HG02678 (cell line): ENCODE measurements around the gene VDR.

Experiments used
- ATAC-seq: cut with Tn5 transposase; IDR thresholded peaks from one replicate; pipeline ENCODE4 v1.9.1; 2021; ENCODE audit warnings: mild to moderate bottlenecking, moderate library complexity; ENCODE audit not compliant: unreplicated experiment

Gene VDR

DNA sequence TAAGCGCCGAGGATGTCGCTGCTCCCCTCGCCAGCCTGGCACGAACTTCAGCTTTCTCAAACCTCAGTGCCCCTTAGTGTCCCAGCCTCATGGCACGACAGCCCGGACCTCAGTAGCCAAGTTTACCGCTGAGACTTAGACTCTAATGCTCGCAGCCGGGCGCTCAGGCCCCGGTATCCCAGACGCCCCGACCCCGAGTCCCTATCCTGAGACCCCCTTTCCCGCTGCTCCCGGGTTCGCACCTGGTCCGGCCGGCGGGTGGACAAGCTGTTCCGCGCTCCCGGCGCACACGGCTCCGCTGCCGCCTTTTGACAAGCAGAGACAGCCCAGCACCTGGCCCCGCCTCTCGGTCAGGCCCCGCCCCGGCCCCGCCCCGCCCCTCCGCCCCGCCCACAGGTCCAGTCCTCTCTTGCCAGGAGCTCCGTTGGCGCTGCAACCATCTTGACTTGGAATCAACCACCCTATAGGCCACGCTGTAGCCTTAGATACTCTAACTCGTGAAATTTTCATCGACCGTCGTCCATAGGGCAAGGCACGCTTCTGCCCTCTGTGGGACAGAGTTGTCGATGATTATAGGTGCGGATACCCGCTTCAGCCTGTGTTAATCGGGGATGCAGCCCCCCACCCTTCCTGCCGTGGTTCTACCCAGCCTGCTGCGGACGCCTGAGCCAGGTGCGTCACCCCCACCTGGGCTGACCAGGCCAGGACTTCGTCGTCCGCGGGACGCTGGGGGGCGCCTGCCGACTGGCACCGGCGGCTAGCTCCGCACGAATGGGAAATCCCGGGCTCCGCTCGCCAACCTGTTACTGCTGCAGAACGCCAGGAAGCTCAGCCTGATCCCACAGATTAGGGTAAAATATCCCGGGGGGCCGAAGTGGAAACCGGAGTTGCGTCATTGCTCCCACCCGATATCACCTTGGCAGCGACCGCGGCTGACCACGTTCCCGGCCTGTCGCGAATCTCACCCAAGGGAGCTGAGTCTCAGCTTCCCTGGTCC, at the start of gene VDR:
Gene VDR, minus strand, starts transcription at position 282 of the 997 bp plus-strand sequence. CDS start 25,881 bp downstream, outside the sequence.
- ATAC-seq = peak; percentile 66

DNA sequence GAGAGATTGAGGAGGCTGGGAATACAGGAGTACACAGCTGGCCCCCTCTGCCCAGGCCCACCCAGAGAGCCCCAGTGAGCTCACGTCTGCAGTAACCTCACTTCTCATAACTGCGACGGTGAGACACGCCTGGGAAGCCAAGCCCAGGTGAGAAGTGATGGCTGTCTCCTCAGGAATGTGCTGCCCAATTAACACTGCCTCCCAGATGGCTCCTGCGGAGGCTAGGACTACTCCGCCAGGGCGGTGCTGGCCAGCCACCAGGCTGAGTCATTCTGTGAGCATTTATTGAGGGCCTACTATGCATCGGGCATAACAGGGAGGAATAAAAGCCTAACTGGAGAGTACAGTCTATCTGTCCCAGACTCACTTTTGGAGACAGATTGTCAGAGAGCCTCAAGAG, 49.3 kb upstream of the VDR start:
- no peak for ATAC-seq

DNA sequence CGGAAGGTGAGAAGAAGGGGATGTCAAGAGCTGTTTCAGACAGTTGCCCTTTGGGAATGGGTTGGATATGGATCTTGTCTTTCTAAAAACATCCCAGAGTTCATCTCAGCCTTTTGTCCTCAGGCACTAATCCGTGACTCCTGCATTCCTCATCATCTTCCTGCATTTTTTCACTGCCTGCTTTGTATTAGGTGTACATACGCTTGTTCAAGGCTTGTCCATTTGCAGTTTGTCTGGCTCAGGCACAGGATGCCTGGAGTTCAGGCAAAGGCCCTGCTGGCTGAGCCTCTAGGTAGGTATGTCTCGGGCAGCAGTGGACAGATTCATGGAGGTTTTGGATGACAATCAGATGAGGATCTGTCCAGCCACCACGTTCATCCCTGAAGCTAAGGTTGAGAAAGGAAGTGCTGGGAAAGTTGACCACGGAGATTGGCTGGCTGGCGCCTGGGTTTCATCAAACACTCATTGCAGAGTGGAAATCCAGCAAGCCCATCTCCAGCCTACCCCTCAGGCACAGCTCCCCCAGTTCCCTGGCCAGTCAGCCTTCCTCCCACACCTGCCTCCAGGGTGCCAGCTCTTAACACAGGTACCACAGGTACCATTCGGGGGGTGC, 46.2 kb upstream of the VDR start:
- ATAC-seq = no peak

DNA sequence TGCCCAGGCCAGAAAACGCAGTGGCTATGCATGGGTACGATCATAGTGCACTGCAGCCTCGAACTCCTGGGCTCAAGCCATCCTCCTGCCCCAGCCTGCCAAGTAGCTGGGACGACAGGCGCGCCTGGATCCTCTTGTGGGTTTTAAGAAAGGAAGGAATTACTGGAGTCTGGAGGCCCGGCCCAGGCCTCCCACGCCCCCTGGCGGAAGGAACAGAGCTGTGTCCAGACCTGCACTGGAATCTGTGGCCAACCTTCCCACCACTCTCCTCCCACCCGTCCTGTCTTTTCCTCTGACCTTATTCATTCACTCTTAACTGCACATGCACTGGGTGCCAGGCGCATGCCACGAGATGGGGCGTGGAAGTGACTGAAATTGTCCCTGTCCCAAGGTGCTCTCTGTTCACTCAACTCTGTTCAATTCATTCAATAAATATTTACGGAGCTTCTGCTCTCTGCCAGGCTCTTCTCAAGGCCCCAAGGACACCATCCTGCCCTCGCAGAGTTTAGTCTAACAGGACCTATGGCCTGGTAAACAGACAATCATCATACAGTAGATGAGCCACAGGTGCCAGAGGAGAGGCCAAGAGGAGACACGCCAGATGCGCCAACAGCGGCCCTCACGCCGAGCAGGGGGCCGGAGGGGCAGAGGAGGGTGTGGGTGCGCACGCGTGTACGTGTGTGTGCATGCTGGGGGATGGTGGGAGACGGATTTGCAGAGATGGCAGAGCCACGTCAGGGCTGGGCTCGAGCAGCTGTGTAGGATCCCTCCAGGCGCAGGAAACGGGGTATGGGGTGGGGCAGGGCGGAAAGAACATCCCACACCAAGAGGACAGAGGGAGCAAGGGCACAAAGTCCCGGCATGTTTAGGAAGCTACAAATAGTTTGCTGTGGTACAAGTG, 44.9 kb upstream of the VDR start:
- ATAC-seq = no peak

DNA sequence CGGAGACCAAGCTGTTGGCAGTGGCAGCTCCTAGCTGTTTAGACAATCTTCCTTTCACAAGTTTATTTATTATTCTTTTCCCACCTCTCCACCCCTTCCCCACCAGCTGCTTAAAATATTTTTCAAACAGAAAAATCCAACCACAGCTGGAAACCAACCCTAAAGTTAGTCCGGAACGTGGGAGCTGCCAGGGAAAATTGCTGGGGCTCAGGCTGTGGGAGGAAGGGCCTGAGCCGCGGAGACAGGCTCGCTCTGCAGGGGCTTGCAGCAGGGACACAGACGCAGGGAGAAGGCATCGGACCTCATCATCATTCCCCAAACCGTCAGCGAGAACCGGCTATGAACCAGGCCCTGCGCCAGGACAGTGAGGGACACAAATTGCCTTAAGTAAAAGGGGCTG, 42.5 kb upstream of the VDR start:
- no peak for ATAC-seq

DNA sequence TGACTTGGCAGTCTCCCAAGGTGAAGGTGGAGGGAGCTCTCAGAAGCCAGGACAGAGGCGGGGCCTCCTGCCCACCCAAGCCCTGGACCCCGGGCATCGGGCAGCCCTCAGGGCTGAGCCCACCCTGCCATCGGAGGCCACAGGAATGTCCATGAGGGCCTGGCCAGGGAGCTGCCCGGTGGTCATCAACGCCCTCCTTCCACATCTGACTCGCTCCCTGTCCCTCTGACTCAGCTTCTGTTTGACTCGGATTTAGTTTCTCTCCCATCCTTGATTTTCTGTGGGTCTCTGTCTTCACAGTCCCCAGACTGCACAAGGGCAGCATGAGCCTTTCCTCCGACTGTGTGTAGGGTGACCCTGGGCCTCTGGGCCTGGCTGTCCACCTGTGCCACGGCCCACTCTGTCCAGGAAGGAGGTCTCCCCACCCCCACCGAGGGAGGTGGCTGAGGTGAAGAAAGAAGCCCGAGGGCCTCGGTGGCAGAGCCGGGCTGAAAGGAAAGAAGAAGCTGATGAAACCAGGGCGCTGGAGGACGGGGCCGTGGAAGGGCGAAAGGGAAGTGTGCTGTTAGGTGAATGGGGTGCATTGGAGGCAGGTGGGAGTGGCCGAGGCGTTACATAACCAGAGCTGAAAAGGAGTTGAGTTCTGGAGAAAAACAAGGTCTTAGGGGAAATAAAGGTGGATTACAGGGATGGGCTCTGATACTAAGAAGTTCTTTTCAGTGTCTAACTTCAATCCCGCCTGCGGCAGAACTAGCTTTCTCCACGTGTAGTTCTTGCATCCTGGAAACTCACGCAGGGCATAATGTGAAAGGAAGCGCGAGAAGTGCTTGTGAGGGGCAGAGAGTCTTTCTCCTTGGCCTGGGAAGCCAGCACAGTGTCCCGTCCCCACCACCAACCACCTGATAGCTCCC, 41.9 kb upstream of the VDR start:
- no peak for ATAC-seq

DNA sequence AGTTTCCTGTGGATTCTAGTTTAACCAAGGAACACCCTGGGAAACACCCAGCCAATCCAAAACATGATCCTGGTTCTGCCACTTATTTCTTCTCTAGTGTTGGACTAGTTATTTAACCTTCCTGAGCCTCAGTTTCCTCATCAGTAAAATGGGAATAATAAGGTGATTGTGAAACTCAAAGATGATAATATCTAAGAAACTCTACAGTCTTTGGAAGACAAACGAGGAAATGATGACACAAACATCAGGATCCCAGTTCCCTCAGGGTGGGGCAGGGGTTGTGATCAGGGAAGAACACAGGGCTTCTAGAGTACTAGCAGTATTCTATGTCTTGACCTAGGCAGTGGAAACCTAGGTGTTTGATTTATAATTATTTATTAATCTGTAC, 40.5 kb upstream of the VDR start:
- ATAC-seq = no peak

- no peak for ATAC-seq
These were observed 40.0 kb upstream of the VDR start for GRCh38 chr12:47944685-47945340.

DNA sequence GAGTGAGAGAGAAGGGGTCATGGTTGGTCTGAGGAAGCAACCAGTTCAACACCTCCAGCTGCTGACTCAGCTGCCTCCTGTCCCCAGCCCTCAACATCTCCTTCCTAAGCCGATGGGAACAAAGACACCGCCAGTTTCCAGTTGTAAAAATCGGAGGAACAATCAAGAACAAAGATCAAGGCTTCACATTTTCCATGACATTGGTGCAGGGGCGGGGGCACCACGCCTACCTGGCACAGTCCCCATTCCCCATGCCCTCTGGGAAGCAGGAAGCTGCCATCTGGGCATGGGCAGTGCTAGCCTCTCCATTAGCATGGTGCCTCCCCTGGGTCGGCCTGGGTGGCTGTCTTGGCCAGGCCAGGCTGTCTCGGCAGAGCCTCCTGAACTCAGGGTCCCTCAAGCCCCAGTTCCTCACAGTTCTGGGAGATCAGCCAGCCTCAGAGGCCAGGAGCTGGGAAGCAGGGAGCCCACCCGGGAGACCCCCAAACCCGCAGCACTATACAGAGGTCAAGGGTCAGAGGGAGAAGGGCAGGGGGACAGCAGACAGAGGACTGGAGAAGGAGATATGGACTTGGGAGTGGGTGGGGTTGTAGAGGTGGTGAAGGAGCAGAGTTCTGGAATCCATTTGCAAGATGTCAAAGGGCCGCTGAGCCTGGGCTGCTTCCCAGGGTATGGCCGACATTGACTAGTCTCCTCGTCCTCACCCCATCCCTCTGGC, 39.0 kb upstream of the VDR start:
- ATAC-seq = no peak

DNA sequence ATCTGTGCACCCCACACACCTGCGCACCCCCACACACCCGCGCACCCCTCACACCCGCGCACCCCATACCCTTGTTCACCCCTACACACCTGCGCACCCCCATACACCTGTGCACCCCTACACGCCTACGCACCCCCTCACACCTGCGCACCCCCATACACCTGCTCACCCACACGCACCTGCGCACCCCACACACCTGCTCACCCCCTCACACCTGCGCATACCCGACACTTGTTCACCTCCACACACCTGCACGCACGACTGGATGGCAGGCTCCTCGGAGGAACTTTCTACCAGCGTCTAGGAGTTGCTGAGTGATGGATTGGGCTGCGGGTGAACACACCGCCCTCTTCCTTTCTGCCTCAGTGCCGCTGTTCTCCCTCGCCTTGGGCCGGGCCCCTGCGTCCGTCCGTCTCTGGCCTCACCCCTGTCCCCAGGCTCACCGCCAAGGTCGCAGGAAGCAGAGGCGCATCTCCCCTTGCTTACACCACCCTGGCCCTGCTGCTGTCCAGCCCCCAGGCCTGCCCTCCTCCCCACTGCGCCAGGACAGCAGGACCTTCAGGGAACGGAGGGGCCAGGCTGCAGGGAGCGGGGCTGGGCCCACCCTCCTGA, 37.9 kb upstream of the VDR start:
- no peak for ATAC-seq

DNA sequence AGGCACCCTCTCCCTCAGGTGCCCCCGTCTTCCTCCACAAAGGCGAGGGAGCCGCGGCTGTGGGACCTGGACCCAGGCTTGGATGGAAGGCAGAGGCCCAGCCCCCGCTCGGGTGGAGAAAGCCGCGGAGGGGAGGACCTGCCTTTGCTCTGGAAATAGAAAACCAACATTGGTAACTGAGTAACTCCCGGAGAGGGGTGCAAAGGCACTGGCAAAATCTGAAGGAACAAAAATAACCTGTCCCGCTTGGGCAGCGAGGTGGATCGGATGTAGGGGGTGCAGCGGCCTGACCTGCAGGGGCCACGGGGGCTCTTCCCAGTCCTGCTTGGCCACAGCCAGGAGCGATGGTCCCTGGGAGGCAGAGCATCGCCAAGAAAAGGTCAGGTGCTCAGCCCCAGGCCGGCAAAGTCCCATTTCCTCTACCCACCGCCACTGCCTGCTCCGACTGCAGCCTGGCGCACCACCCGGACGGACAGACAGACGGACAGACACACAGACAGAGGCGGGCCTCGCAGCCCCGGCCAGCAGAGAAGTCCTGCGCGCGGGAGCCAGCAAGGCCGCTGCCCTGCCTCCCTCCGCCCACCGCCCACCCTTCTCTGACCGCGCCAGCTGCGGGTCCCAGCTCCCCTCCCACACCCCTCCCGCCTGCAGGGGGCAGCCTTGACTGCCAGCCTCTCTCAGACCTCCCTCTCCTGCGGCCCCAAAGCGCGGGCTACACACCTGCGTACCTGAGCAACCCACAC, 37.2 kb upstream of the VDR start:
- ATAC-seq = no peak

- ATAC-seq = no peak
These were observed 36.6 kb upstream of the VDR start for GRCh38 chr12:47941475-47941780.

DNA sequence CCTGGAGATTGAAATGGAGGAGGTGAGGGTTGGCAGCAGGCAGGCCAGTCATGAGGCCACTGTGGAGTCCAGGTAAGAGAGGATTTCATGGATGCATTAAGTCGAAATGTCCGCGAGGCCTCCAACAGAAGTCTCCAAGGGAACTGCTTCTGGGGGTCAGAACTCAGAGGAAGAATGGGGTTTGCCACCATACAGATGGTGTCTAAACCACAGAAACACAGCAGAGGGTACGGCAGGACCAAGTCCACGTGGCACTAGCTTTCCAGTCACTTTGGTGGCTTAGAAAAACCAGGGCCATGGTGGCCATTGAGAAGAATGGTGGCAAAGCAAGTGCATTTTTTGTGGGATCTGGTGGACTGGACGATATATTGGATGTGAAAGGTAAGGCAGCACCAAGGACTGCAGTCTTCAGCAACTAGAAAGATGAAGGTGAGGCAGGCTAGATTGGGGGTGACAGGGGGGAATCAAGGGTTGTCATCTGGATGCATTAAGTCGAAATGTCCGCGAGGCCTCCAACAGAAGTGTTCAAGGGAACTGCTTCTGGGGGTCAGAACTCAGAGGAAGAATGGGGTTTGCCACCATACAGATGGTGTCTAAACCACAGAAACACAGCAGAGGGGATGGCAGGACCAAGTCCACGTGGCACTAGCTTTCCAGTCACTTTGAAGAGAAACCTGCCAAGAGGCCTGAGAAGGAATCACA, 36.1 kb upstream of the VDR start:
- no peak for ATAC-seq

GRCh38 chr12:47939009-47939601, 34.3 kb upstream of the VDR start:
- ATAC-seq = no peak

GRCh38 chr12:47938594-47938993, 33.8 kb upstream of the VDR start:
- no peak for ATAC-seq

DNA sequence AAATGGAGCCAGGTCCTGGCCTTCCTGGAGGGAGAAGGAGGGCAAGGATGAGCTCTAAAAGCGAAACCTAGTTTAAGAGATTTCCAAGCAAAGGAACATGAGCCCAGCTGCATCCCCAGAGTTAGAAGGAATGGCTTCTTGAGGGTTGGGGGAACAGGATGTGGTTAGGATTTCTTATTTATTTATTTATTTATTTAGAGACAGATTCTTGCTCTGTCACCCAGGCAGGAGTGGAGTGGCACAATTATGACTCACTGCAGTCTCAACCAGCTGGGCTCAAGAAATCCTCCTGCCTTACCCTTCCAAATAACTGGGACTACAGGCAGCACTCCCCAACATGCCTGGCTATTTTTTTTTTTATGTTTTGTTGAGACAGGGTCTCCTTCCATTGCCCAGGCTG, 33.3 kb upstream of the VDR start:
- ATAC-seq = no peak

DNA sequence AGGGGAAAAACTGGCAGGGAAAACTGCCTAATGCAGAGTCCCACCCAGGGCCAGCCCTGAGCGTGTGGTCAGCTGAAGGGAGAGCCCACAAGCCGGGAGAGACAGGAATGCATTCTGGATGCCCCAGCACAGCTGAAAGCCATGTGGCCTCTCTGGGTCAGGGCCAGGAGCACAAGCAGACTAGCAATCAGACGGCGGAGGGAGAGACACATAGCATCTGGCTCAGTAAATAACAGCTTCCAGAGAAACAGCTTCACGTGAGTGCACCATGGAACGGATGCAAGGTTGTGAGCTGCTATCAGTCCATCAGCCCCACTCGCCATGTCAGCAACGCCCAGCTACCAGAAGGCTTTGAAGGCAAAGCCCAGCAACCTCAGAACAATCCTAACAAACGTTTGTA, 30.4 kb upstream of the VDR start:
- ATAC-seq = no peak
